Choroid plexus epithelial cell (primary cell): ENCODE results near the gene TMEM107.

ENCODE experiments used
- DNase-seq: peaks from one replicate; pipeline ENCODE4 v3.0.0-alpha.2; 2010; ENCODE audit warnings: low read depth
- H3K4me3 ChIP-seq: 2 replicates; pipeline ENCODE4 v1.5.1; 2011; ENCODE audit warnings: low read depth, mild to moderate bottlenecking, control low read depth, low read length, moderate library complexity
- TF ChIP-seq, protein P1 (sequence below): conservative IDR thresholded peaks from 2 replicates; pipeline ENCODE4 v1.5.1; 2011; ENCODE audit warnings: low read depth, mild to moderate bottlenecking, control low read depth, inconsistent platforms, low read length, moderate library complexity

The TMEM107 gene

DNA sequence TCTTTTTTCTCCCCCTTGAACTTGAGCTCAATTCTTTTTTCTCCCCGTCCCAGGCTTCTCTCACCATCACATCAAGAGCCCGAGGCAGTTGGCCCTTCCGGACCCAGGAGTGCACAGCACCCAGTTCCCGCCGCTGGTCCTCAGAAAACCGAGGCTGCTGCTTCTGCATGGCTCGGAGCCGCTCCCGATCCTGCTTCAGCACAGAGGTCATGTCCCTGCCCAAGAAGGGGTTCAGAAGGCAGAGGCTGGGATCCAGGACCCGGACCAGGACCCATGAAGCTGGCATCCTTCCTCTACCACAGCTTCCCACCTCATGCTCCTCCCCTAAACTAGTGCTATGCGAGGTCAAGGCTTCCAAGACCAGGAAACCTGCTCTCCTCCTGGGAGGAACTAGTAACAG, 34.4 kb downstream of the TMEM107 start:
- no peak for DNase-seq
- TF ChIP-seq, protein P1, sequence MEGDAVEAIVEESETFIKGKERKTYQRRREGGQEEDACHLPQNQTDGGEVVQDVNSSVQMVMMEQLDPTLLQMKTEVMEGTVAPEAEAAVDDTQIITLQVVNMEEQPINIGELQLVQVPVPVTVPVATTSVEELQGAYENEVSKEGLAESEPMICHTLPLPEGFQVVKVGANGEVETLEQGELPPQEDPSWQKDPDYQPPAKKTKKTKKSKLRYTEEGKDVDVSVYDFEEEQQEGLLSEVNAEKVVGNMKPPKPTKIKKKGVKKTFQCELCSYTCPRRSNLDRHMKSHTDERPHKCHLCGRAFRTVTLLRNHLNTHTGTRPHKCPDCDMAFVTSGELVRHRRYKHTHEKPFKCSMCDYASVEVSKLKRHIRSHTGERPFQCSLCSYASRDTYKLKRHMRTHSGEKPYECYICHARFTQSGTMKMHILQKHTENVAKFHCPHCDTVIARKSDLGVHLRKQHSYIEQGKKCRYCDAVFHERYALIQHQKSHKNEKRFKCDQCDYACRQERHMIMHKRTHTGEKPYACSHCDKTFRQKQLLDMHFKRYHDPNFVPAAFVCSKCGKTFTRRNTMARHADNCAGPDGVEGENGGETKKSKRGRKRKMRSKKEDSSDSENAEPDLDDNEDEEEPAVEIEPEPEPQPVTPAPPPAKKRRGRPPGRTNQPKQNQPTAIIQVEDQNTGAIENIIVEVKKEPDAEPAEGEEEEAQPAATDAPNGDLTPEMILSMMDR, result no peak
- no peak overlapping the region for H3K4me3 ChIP-seq

GRCh38 chr17:8141045-8141444, 35.1 kb downstream of the TMEM107 start:
- no peak overlapping the region for H3K4me3 ChIP-seq
- no peak for DNase-seq
- TF ChIP-seq, protein P1, result no peak

DNA sequence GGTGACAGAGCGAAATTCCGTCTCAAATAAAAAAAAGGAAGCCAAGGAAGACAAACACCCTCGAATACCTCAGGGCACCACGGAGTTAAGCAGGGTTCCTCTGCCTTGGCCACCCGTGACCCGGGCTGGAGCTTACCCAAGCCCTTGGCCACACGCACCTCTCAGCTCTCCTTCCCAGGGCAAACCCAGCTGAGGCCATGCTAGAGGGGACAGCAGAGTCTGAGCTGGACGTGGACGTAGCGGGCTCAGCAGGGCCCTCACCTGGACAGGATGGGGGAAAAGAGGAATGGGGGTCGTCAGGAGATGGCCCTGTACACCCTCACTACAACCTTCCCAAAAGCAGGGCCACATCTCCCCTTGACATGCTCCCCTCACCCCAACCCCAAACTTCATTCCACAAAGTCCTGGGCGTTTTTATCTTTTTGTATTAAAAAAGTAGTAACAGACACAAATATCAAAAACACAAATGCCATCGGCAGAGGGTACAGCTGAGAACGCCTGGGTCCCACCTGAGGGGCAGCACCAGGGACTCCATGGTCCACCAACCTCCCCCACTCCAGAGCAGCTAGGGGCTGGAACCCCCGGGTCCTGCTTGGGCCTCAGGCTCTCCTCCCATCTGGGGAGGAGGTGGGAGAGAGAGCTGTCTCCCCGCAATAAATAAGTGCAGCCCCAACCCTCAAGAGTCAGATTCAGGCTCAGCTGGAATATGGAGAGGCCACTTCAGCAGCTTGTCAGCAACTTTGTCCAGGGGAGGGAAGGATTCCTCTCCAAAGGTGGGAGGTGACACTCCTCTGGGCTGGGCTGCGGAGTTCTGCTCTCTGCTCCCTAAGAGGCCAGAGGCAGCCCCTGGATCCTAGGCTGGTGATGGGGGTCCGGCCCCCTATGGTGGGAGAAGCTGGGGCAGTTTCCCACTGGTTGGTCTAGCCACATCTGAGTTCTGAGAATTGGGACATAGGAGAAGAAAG, 35.8 kb downstream of the TMEM107 start:
- no peak for DNase-seq
- no peak overlapping the region for H3K4me3 ChIP-seq
- TF ChIP-seq, protein P1, result no peak

- H3K4me3 ChIP-seq, result peak overlapping the region; percentile 47
- TF ChIP-seq, protein P1, result peak; percentile 89
- peak; percentile 98 for DNase-seq
Measured at GRCh38 chr17:8138672-8139371, 37.4 kb downstream of the TMEM107 start.

DNA sequence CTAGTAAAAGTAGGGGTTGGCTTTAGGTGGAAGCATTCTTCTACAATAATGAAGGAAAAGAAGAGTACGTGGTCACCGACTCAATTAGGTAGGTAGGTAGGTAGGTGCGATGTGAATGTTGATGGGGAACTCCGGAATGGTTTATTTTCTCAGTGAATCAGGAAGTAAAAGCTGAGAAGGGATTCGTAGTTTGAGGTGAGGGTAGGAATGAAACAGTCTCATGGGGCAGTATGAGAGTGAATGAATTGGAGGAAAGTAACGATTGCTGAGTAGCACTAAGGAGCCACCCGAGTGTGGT, 37.9 kb downstream of the TMEM107 start:
- peak overlapping the region; percentile 9 for H3K4me3 ChIP-seq
- TF ChIP-seq, protein P1, result no peak
- no peak for DNase-seq

DNA sequence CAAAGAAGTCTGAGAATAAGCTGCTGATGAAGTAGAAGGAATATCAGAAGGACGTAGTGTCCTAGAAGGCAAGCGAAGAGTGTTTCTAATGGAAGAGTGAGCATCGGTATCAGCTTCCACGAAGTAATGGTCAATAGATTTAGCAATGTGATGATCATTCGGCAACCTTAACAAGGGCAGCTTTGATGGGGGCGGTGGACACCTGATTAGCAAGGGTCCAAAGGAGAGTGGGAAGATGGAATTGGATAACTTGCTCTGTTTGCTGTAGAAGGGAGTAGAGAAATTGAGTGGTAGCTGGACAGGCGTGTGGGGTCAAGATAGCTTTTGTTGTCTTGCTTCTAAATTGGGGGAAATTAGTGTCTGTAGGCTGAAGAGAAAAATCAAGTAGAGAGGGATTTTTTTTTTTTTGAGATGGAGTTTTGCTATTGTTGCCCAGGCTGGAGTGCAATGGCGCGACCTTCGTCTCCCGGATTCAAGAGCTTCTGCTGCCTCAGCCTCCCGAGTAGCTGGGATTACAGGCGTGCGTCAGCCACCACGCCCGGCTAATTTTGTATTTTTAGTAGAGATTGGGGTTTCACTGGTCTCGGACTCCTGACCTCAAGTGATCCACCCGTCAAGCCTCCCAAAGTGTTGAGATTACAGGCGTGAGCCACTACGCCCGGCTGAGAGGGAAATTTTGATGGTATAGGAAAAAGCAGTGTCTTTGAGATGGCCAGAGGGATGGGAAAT, 38.4 kb downstream of the TMEM107 start:
- DNase-seq, result no peak
- peak overlapping the region; percentile 9 for H3K4me3 ChIP-seq
- TF ChIP-seq, protein P1, result no peak
